Measurements from ENCODE around the gene RAB3A.
A peak's percentile ranks its signal among the peaks of the same experiment; 100 is the strongest.
"Not testable (repeated sequence)": the region's sequence is repeated elsewhere in the genome, so short reads cannot be mapped to it uniquely, and the experiment has no call there.

Gene RAB3A

DNA sequence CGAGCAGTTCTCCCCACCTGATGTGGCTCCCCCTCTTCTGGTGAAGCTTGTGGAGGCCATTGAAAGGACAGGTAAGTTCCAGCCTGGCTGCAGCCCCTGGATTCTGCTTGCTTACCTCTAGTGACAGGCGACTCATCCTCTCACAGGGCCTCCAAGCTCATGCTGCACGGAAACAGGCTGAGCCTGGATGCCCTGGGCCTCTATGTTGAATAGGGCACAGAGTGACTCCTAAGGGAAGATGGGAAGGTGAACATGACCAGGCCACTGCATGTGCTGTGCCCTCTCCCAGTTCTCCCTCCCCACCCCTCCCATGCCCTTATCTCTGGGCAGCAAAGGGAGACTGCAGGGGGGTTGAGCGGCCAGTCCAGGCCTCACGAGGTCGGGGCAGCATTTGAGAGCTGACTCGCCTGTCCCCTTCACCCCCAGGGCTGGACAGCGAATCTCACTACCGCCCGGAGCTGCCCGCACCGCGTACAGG, 43.3 kb downstream of the RAB3A start:
- TF ChIP-seq, protein P1, sequence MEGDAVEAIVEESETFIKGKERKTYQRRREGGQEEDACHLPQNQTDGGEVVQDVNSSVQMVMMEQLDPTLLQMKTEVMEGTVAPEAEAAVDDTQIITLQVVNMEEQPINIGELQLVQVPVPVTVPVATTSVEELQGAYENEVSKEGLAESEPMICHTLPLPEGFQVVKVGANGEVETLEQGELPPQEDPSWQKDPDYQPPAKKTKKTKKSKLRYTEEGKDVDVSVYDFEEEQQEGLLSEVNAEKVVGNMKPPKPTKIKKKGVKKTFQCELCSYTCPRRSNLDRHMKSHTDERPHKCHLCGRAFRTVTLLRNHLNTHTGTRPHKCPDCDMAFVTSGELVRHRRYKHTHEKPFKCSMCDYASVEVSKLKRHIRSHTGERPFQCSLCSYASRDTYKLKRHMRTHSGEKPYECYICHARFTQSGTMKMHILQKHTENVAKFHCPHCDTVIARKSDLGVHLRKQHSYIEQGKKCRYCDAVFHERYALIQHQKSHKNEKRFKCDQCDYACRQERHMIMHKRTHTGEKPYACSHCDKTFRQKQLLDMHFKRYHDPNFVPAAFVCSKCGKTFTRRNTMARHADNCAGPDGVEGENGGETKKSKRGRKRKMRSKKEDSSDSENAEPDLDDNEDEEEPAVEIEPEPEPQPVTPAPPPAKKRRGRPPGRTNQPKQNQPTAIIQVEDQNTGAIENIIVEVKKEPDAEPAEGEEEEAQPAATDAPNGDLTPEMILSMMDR (conservative IDR thresholded peaks at IDR 0.05; ENCODE audit: low read depth, low read length) = no peak
- no peak for DNase-seq (ENCODE audit: low read depth)
- no peak overlapping the region for H3K4me3 ChIP-seq (ENCODE audit: low read depth, low read length)

DNA sequence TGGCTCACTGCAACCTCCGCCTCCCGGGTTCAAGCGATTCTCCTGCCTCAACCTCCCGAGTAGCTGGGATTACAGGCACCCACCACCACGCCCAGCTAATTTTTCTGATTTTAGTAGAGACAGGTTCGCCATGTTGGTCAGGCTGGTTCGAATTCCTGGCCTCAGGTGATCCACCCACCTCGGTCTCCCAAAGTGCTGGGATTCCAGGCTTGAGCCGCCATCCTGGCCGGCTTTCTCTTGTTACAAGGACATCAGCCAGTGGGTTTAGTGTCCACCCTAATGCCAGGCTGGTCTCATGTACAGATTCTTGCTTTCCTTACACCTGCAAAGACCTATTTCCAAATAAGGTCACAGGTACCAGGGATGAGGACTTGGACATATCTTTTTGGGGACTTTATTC, 44.0 kb downstream of the RAB3A start:
- DNase-seq (ENCODE audit: low read depth) = no peak
- H3K4me3 ChIP-seq (ENCODE audit: low read depth, low read length) = no peak overlapping the region
- TF ChIP-seq, protein P1 (conservative IDR thresholded peaks at IDR 0.05; ENCODE audit: low read depth, low read length) = no peak

DNA sequence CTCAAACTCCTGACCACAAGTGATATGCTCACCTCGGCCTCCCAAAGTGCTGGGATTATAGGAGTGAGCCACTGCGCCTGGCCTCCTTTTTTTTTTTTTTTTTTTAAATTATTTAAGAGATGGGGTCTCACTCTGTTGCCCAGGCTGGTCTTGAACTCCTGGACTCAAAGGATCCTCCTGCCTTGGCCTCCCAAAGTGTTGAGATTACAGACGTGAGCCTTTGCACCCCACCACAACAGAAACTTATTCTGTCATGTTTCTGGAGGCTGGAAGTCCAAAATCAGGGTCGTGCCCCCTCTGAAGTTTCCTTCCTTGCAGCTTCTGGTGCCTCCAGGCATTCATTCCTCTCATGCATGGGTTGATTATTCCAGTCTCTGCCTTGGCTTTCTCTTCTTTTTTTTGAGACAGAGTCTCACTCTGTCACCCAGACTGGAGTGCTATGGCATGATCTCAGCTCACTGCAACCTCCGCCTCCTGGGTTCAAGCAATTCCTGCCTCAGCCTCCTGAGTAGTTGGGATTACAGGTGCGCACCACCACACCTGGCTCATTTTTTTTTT, 44.7 kb downstream of the RAB3A start:
- not testable (repeated sequence) for DNase-seq (ENCODE audit: low read depth); H3K4me3 ChIP-seq (ENCODE audit: low read depth, low read length)

DNA sequence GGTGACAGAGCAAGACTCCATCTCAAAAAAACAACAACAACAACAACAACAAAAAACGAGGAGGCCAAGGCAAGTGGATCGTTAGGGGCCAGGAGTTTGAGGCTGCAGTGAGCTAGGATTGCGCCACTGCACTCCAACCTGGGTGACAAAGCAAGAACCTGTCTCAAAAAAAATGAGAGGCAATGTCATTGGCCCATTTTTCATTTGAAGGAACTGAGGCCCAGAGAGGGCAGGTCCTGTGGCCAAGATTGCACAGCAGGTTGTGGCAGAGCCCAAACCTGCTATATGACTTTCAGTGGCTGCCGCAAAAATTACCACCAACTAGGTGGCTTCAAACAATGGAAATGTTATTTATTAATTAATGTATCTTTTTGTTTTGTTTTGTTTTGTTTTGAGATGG, 45.4 kb downstream of the RAB3A start:
- TF ChIP-seq, protein P1 (conservative IDR thresholded peaks at IDR 0.05; ENCODE audit: low read depth, low read length) = no peak
- DNase-seq (ENCODE audit: low read depth) = no peak
- no peak overlapping the region for H3K4me3 ChIP-seq (ENCODE audit: low read depth, low read length)

DNA sequence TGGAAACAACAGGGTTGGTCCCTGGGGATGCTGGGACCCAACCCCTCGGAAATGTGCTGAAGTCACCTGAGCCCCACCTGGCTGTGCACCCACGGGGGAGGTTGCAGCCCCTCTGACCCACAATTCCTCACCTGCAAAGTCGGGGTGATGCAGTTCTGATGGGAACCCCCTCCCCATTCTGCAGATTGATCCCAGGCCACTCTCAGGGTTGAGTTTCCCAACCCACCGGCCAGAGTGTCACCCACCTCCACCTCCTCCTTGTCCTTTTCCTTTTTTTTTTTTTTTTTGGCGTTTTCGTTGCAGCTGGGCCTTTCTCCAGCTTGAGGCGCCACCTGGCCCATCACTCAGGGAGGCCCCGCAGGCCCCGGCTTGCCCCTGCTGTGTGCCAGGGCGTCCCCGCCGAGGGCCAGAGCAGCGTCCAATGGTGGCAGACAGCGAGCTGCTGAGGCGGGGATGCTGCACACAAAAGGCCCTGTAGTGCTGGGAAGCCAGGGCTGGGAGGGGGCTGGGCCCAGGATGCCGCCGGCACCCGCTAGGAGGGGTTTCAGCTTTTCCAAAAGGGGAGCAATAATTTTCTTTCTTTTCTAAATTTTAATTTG, 46.3 kb downstream of the RAB3A start:
- DNase-seq (ENCODE audit: low read depth) = no peak
- TF ChIP-seq, protein P1 (conservative IDR thresholded peaks at IDR 0.05; ENCODE audit: low read depth, low read length) = no peak
- H3K4me3 ChIP-seq (ENCODE audit: low read depth, low read length) = no peak overlapping the region

DNA sequence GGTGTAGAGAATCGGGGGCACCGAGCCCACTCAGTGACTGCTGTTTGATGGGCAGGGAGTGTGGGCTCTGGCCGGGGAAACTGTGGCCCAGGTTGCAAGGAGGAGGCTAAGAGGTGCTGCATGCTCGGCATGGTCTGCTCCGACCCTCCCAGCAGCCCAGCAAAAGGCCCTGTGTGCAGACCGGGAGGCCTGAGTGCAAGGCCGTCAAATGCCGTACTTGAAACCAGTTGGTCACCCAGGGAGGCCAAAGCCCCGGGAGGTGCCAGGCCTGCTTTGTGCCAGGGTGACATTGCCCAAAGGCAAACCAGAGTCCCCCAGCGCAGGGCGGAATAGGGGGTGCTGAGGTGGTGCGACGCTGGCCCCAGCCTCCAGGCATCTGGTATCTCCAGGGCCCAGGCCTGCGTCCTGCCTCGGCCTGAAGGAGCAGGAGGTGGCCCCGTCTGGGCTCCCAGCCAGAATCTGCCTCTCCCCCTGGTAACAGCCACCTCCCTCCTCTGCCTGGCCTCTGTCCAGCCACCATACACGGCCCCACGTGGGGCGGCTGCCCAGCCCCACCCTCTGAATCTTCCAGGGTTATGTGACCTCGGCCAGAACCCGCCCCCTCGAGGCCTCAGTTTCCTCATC, 46.9 kb downstream of the RAB3A start:
- H3K4me3 ChIP-seq (ENCODE audit: low read depth, low read length) = no peak overlapping the region
- TF ChIP-seq, protein P1 (conservative IDR thresholded peaks at IDR 0.05; ENCODE audit: low read depth, low read length) = no peak
- DNase-seq (ENCODE audit: low read depth) = peak; percentile 95

DNA sequence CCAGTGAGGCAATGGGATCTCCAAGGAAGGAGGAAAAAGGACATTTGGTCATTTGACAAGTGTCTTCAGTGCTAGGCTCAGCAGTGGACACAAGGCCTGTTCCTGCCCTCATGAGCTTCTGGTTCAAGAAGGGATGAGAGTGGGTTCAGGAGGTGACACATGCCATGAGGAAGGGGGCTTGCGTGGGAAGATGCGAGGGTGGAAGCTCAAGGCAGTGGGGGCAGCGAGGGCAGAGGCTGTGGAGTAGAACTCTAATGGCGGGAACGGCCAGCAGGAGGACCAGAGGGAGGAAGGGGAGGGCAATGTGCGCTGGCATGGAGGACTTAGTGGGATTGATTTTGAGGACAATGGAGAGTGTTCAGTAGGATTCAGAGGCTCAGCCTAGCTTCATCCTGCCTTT, 47.6 kb downstream of the RAB3A start:
- TF ChIP-seq, protein P1 (conservative IDR thresholded peaks at IDR 0.05; ENCODE audit: low read depth, low read length) = no peak
- H3K4me3 ChIP-seq (ENCODE audit: low read depth, low read length) = no peak overlapping the region
- DNase-seq (ENCODE audit: low read depth) = no peak
